Measurements from ENCODE around the gene EBLN1. TPM values are rescaled to one million over a fixed set of nuclear protein-coding genes. Genes with fewer than 3 reads are reported as not detected.
A peak's percentile ranks its signal among the peaks of the same experiment; 100 is the strongest.

The EBLN1 gene
- not detected for total RNA-seq

DNA sequence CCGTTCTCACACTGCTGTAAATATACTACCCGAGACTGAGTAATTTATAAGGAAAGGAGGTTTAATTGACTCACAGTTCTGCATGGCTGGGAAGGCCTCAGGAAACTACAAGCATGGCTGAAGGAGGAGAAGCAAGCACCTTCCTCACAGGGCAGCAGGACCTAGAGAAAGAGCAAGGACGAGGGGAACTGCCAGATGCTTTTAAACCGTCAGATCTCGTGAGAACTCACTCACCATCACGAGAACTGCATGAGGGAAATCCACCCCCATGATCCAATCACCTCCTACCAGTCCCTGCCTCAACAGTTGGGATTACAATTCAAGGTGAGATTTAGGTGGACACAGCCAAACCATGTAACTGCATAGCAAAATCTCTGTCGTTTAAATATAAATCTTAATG lies at the start of gene EBLN1:
Gene EBLN1, minus strand, starts transcription at position 174 of the 400 bp plus-strand sequence. CDS start 8,032 bp downstream, outside the sequence.
- no peak for ATAC-seq
- ChIA-PET CTCF (interaction anchor here (1.2 to 2.1 kb wide), 2 partner anchors 11 to 227 kb away, joined by 3 to 8 read pairs; no protein-coding TSS in a partner anchor), POLR2A (interaction anchor here (0.6 kb wide), 1 partner anchor 726 kb away, joined by 3 read pairs; no protein-coding TSS in a partner anchor)
- DNase-seq, result no peak
- no peak within 1 kb of the TSS for H3K4me3 Mint-ChIP-seq
- peaks cover 4% of the 10 kb centered on the region for H3K27me3 Mint-ChIP-seq (ENCODE audit: low read depth)
- H3K9me3 Mint-ChIP-seq (ENCODE audit: insufficient read depth), result no peaks in the 10 kb centered on the region
- no peak within 1 kb of the TSS for H3K27ac Mint-ChIP-seq
- peaks cover under 1% of the 10 kb centered on the region for H3K36me3 Mint-ChIP-seq (ENCODE audit: low read depth)
- peaks cover 9% of the 10 kb centered on the region for H3K4me1 Mint-ChIP-seq (ENCODE audit: low read depth)

DNA sequence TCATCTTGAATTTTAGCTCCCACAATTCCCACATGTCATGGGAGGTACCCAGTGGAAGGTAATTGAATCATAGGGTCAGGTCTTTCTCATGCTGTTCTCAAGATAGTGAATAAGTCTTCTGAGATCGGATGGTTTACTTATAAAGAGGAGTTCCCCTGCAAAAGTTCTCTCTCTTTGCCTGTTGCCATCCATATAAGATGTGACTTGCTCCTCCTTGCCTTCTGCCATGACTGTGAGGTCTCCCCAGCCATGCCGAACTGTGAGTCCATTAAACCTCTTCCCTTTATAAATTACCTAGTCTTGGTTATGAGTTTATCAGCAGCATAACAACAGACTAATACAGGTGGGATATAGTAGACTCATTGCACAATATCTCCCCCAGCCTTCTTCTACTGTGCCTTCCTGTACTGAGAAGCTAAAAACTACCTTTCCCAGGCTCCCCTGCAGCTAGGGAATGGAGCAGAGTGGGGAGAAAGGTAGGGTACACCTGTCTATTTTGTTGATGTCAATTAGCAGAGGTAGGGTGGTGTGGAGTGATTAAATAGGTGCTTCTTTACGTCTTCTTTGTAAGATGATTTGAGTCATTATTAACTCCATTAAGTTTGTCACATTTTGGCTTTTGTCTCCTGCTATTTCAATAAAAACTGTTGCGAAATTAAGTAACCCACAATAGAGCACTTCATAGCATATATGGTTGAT lies 48.2 kb upstream of the EBLN1 start:
- Mint-ChIP-seq H3K4me3 (no peak overlapping the region), H3K27ac (no peak overlapping the region), H3K36me3 (ENCODE audit: low read depth) (no peaks in the 10 kb centered on the region), H3K4me1 (ENCODE audit: low read depth) (no peaks in the 10 kb centered on the region), H3K27me3 (ENCODE audit: low read depth) (peaks cover 17% of the 10 kb centered on the region), H3K9me3 (ENCODE audit: insufficient read depth) (no peaks in the 10 kb centered on the region)
- DNase-seq (no peak), ATAC-seq (no peak)
- ChIA-PET POLR2A (no interaction called here), CTCF (no interaction called here)

DNA sequence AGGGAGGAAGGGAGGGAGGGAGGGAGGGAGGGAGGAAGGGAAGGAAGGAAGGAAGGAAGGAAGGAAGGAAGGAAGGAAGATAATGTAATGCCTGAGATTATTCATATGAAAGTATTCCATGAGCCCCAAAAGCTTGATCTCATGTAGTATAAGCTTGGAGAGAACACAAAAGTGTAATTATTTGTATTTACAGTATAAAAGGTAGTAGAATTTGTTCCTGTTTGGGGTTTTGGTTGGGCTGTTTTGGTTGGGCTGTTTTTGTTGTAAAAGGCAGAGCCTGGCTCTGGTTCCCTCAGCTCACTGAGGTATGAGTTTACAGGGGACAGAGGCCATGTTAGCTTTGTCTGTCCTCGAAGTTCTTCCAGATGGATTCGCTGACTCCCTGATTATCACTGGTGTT lies 45.3 kb upstream of the EBLN1 start:
- POLR2A ChIA-PET, result no interaction called here
- H3K4me3 Mint-ChIP-seq, result no peak overlapping the region
- CTCF ChIA-PET, result no interaction called here
- ATAC-seq (no peak), DNase-seq (no peak)
- peaks cover 3% of the 10 kb centered on the region for H3K4me1 Mint-ChIP-seq (ENCODE audit: low read depth)
- no peaks in the 10 kb centered on the region for H3K9me3 Mint-ChIP-seq (ENCODE audit: insufficient read depth)
- H3K27me3 Mint-ChIP-seq (ENCODE audit: low read depth), result peaks cover 26% of the 10 kb centered on the region
- no peaks in the 10 kb centered on the region for H3K36me3 Mint-ChIP-seq (ENCODE audit: low read depth)
- H3K27ac Mint-ChIP-seq, result no peak overlapping the region

DNA sequence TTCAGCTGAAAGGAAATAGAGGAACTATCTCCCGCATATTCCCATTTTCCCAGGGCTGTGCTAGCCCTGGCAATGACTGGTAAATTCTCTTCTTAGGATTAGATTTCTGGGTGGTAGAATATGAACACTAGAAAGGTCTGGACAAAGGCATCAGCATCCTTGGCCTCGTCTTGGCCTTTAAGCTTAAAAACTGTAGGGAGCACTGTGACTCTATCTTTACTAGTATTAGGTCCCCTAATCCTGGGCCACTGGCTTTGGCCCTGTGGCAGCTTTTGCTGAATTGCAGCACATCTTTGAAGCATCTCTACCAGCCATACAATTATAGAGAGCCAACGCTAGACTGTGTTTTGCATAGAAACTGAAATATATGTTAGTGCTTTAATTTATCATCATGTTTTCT lies 41.5 kb upstream of the EBLN1 start:
- Mint-ChIP-seq H3K27ac (no peak overlapping the region), H3K4me3 (no peak overlapping the region), H3K9me3 (ENCODE audit: insufficient read depth) (no peaks in the 10 kb centered on the region), H3K36me3 (ENCODE audit: low read depth) (no peaks in the 10 kb centered on the region), H3K4me1 (ENCODE audit: low read depth) (peaks cover 3% of the 10 kb centered on the region), H3K27me3 (ENCODE audit: low read depth) (peaks cover 27% of the 10 kb centered on the region)
- ChIA-PET CTCF (interaction anchor here (1.1 to 1.5 kb wide), 9 partner anchors 10 to 764 kb away, joined by 3 to 4 read pairs (median 3); partner anchors contain the start of gene COMMD3), POLR2A (interaction anchor here (0.6 kb wide), 1 partner anchor 47 kb away, joined by 3 read pairs; no protein-coding TSS in a partner anchor)
- DNase-seq, result peak; percentile 25
- ATAC-seq, result no peak

DNA sequence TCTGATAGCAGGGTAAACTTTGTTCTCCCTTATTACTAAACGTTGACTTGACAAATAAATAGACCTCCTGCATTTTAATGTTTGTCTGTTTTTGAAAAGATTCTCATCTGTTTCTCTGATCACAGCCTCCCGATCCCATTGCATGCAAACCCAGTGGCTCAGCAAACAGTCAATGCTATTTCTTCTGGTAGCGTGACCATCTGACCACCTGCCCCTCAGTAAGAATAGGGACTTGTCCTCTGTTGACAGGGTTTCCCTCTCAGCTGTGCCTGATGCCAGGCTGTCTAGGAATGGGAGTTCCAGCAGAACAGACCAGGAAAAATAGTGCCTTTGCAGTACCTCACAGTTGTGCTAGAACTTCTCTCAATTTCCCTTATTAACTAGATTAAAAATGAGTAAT lies 40.7 kb upstream of the EBLN1 start:
- H3K4me3 Mint-ChIP-seq, result no peak overlapping the region
- H3K36me3 Mint-ChIP-seq (ENCODE audit: low read depth), result peaks cover 2% of the 10 kb centered on the region
- H3K27ac Mint-ChIP-seq, result no peak overlapping the region
- CTCF ChIA-PET, result interaction anchor here (1.1 to 1.2 kb wide), 7 partner anchors 11 to 731 kb away, joined by 3 read pairs; partner anchors contain the start of gene COMMD3
- POLR2A ChIA-PET, result no interaction called here
- no peaks in the 10 kb centered on the region for H3K9me3 Mint-ChIP-seq (ENCODE audit: insufficient read depth)
- no peak for DNase-seq
- ATAC-seq, result no peak
- peaks cover 29% of the 10 kb centered on the region for H3K27me3 Mint-ChIP-seq (ENCODE audit: low read depth)
- H3K4me1 Mint-ChIP-seq (ENCODE audit: low read depth), result peaks cover 8% of the 10 kb centered on the region

DNA sequence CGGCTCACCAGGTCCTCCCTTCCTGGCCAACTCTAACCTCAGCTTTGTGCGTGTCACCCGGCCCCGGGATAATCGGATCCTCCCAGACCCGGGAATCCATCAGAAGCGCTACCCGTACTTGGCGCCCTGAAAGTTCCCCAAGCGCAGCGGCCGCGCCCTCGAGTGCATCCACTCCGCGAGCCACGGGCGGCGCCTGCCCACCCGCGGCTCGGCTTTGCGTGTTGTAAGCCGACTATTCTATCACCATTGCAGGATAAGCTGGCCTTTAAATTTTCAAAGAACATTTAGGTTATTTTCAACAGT lies 35.7 kb upstream of the EBLN1 start:
- ChIA-PET POLR2A (interaction anchor here (0.8 to 2.8 kb wide), 2 partner anchors 25 to 62 kb away, joined by 3 to 14 read pairs; partner anchors contain the start of gene COMMD3), CTCF (interaction anchor here (0.5 to 1.6 kb wide), 8 partner anchors 8 to 736 kb away, joined by 3 to 4 read pairs (median 3); partner anchors contain the start of gene COMMD3)
- ATAC-seq, result no peak

DNA sequence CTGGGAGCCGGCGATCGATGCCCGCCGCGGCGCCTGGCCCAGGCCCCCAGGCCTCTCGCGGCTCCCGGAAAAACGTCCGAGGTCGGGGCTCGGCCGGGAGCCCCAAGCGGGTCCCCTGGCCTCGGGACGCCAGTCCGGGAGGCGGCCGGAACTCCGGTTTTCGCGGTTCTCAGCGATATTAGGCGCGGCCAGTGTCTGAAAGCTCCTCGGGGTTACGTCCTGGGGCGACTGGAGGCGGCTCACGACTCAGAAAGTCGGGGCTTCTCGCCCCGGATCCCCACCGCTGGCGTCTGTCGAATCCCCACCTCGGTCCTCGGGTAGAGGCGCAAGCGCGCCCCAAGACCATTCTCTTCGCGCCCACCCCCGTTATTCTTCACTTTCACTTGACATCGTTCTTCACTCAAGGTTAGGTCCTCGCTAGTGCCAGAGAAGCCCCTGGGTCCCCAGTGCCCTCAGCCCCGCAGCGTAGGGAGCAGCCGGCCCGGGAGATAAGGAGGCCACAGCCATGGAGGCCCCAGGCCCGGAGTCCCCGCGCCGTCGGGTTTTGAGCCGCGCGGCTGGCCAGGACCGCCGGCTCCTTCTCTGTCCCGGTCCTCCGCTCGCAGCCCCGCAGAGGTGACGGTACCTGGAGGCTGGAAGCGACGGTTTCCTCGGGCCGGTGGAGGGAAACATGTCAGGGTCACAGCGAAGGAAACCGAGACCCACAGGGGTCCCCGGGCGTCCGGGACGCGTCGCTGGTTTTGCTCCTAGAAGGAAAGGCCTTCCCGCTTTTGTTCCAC lies 35.2 kb upstream of the EBLN1 start:
- Mint-ChIP-seq H3K36me3 (ENCODE audit: low read depth) (peaks cover 6% of the 10 kb centered on the region), H3K27me3 (ENCODE audit: low read depth) (peaks cover 12% of the 10 kb centered on the region), H3K27ac (peak overlapping the region; percentile 82), H3K4me3 (peak overlapping the region; percentile 80), H3K4me1 (ENCODE audit: low read depth) (peaks cover 29% of the 10 kb centered on the region), H3K9me3 (ENCODE audit: insufficient read depth) (no peaks in the 10 kb centered on the region)
- CTCF ChIA-PET, result interaction anchor here (0.5 to 1.6 kb wide), 5 partner anchors 7 to 736 kb away, joined by 3 to 4 read pairs (median 3); no protein-coding TSS in a partner anchor
- DNase-seq, result peak; percentile 42
- ATAC-seq, result peak; percentile 29
- POLR2A ChIA-PET, result interaction anchor here (0.7 to 2.8 kb wide), 2 partner anchors 63 to 402 kb away, joined by 3 to 14 read pairs; partner anchors contain the start of gene COMMD3

More for the DNA sequence above, 35.7 kb upstream of the EBLN1 start:
- H3K9me3 Mint-ChIP-seq (ENCODE audit: insufficient read depth), result no peaks in the 10 kb centered on the region
- H3K27me3 Mint-ChIP-seq (ENCODE audit: low read depth), result peaks cover 16% of the 10 kb centered on the region
- H3K27ac Mint-ChIP-seq, result peak overlapping the region; percentile 82
- H3K36me3 Mint-ChIP-seq (ENCODE audit: low read depth), result peaks cover 6% of the 10 kb centered on the region
- DNase-seq, result peak; percentile 26
- peaks cover 27% of the 10 kb centered on the region for H3K4me1 Mint-ChIP-seq (ENCODE audit: low read depth)
- H3K4me3 Mint-ChIP-seq, result peak overlapping the region; percentile 80

DNA sequence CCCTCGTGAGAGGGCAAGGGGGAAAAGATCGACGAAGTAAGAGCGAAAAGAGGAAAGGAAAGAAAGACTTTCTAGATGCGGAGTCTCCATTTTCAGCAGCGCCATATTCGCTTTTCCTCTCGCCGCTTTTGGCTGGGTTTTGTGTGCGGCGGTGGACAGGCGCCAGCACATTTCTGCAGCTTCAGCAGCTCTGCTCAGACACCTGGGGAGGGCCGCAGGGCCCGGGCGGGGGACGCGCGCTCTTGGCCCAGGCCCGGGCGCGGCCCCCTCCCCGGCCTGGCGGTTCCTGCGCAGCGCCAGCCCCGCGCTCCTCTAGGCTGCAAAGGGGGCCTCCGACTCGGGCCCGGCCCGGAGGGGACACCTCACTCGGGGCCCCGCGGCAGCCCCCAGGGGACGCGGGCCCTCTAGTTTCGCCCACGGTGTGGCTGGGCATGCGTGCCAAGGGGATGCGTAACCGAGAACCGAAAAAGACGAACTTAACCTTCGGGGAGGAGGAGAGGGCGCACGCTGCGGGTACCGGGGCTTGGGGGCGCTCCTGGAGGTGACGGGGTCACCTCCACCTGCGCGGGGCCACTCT lies 34.5 kb upstream of the EBLN1 start:
- H3K36me3 Mint-ChIP-seq (ENCODE audit: low read depth), result peaks cover 6% of the 10 kb centered on the region
- ATAC-seq (peak; percentile 54), DNase-seq (peak; percentile 46)
- peak overlapping the region; percentile 88 for H3K4me3 Mint-ChIP-seq
- peaks cover 12% of the 10 kb centered on the region for H3K27me3 Mint-ChIP-seq (ENCODE audit: low read depth)
- CTCF ChIA-PET, result no interaction called here
- POLR2A ChIA-PET, result interaction anchor here (0.7 to 2.8 kb wide), 2 partner anchors 63 to 403 kb away, joined by 3 to 14 read pairs; partner anchors contain the start of gene COMMD3
- peaks cover 35% of the 10 kb centered on the region for H3K4me1 Mint-ChIP-seq (ENCODE audit: low read depth)
- no peaks in the 10 kb centered on the region for H3K9me3 Mint-ChIP-seq (ENCODE audit: insufficient read depth)
- H3K27ac Mint-ChIP-seq, result peak overlapping the region; percentile 95

DNA sequence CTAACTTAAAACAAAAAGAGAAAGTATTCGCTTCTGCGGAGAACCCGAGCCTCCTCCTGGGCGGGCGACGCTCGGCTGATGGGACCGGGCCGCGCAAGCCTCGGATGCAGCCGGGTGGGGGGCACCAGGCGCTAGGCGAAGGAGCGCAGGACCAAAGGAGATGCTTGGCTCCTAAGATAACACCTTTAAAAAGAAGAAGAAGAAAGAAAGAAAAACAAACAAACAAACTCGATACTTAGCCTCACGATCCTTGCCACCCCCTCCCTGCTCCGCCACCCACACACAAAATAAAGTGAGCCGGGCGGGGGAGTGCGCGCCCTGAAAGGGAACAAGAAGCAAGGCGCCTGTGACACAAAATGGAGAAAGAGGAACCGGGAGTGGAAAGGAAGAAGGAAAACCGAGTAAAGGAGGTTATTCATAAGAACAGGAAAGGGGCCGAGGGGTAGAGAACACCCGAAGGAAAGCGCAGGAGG lies 34.0 kb upstream of the EBLN1 start:
- Mint-ChIP-seq H3K9me3 (ENCODE audit: insufficient read depth) (no peaks in the 10 kb centered on the region), H3K27ac (peak overlapping the region; percentile 95), H3K4me1 (ENCODE audit: low read depth) (peaks cover 41% of the 10 kb centered on the region), H3K36me3 (ENCODE audit: low read depth) (peaks cover 6% of the 10 kb centered on the region), H3K27me3 (ENCODE audit: low read depth) (peaks cover 6% of the 10 kb centered on the region), H3K4me3 (peak overlapping the region; percentile 88)
- peak; percentile 74 for ATAC-seq
- peak; percentile 72 for DNase-seq
- ChIA-PET POLR2A (interaction anchor here (0.7 to 2.8 kb wide), 2 partner anchors 64 to 403 kb away, joined by 3 to 14 read pairs; partner anchors contain the start of gene COMMD3), CTCF (no interaction called here)

DNA sequence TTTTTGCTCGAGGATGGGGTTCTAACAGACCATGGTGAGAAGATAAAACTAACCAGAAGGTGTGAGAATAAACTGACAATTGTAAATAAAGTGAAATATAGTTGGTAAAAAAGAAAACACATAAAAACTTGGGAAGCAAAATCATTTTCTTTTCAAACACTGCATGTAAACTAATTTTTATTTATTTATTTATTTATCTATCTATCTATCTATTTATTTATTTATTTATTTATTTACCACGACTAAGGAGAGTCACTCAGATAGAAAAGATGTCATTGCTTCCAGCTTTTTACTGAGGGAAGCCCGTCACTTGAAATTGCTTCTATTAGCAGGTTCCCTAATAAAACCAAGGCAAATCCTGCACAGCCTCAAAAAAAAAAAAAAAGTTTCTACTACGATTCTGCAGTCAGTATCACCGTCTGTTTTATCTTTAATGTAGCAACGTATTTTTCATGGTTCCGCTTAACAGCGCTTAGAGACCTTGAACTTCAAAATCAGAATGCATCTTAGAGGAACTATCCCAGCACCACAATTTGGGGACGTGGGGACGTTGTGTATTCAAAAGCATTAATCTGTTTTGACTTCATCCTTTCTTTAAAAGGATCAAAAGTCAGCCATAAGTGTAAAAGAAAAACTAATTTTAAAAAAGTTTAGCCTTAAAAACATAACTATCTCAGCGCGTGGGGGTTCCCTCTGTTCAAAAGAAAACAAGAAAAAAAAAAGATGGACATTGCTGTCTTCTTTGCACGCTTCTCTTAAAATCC lies 33.3 kb upstream of the EBLN1 start:
- peaks cover 6% of the 10 kb centered on the region for H3K36me3 Mint-ChIP-seq (ENCODE audit: low read depth)
- POLR2A ChIA-PET, result no interaction called here
- CTCF ChIA-PET, result no interaction called here
- peak overlapping the region; percentile 95 for H3K27ac Mint-ChIP-seq
- DNase-seq (no peak), ATAC-seq (peak; percentile 2)
- no peaks in the 10 kb centered on the region for H3K9me3 Mint-ChIP-seq (ENCODE audit: insufficient read depth)
- H3K4me3 Mint-ChIP-seq, result peak overlapping the region; percentile 88
- H3K4me1 Mint-ChIP-seq (ENCODE audit: low read depth), result peaks cover 45% of the 10 kb centered on the region
- peaks cover 6% of the 10 kb centered on the region for H3K27me3 Mint-ChIP-seq (ENCODE audit: low read depth)

DNA sequence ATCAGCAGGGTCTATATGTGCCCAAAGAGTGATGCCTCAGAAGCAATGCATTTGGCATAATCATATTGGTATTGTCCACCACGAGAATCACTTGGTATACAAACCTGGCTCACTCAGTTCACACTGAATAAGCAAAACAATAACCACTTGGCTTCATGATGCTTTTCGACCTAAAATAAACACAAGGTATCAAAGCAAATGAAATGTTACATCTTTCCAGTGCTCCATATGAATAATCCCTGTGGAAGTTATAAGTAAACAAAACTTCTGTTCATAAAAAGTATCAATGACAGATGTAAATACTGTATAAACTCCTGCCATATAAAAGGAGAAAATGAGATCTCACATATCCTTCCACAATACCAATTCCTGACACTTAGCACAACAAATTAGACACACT lies 29.8 kb upstream of the EBLN1 start:
- Mint-ChIP-seq H3K36me3 (ENCODE audit: low read depth) (peaks cover 4% of the 10 kb centered on the region), H3K27ac (no peak overlapping the region), H3K9me3 (ENCODE audit: insufficient read depth) (no peaks in the 10 kb centered on the region), H3K4me3 (no peak overlapping the region), H3K27me3 (ENCODE audit: low read depth) (no peaks in the 10 kb centered on the region), H3K4me1 (ENCODE audit: low read depth) (peaks cover 37% of the 10 kb centered on the region)
- POLR2A ChIA-PET, result no interaction called here
- DNase-seq (no peak), ATAC-seq (no peak)
- CTCF ChIA-PET, result no interaction called here

All from activated CD8-positive, alpha-beta T cell treated with anti-CD3 and anti-CD28 coated beads, Interleukin-2, amount 10 ng/mL, durations not matched to agents 7 days and 5 days (primary cell).